ENCODE results near the gene MAST2. TPM values are rescaled to one million over a fixed set of nuclear protein-coding genes. Genes with fewer than 3 reads are reported as not detected.
"Not testable (repeated sequence)": the region's sequence is repeated elsewhere in the genome, so short reads cannot be mapped to it uniquely, and the experiment has no call there.

Gene MAST2
- total RNA-seq, 1 experiment from 2014 or later: 77.0 TPM

GRCh38 chr1:45943185-45943584 lies 139.8 kb downstream of the MAST2 start:
- in situ Hi-C loops (cut with HindIII; ENCODE audit: low pct_unique_long_range_greater_than_20kb, low sequenced_read_pairs): no loop called here
- Histone ChIP-seq H3K27me3 (ENCODE audit: control insufficient read depth, insufficient read depth, low read length) (no peaks in the 10 kb centered on the region), H3K4me3 (ENCODE audit: low read depth in 2 of 2, low read length in 2 of 2) (no peak overlapping the region), H3K27ac (ENCODE audit: low read length) (no peak overlapping the region), H3K36me3 (ENCODE audit: control insufficient read depth, insufficient read depth, low read length) (no peaks in the 10 kb centered on the region), H3K4me1 (ENCODE audit: control insufficient read depth, insufficient read depth, low read length) (no peaks in the 10 kb centered on the region), H3K9me3 (ENCODE audit: control insufficient read depth, insufficient read depth, low read depth, low read length) (no peaks in the 10 kb centered on the region)
- intact Hi-C loops (cut with micrococcal nuclease; ENCODE audit: unreplicated experiment): no loop called here
- BruUV-seq (replicated peaks): no TSS peak
- ChIA-PET POLR2A (no interaction called here), CTCF (no interaction called here)
- ATAC-seq: no peak
- no peak for TF ChIP-seq SIN3A (IDR thresholded peaks at IDR 0.05; ENCODE audit: borderline replicate concordance, insufficient read depth, low read depth, low read length)
- TF ChIP-seq CTCF (IDR thresholded peaks at IDR 0.05): no peak
- no peak for TF ChIP-seq TCF7L2 (IDR thresholded peaks at IDR 0.05; ENCODE audit: low read depth, low read length)
- TF ChIP-seq POLR2AphosphoS5 (IDR thresholded peaks at IDR 0.05; ENCODE audit: low read depth, low read length): no peak
- TF ChIP-seq REST (IDR thresholded peaks at IDR 0.05; ENCODE audit: insufficient read depth in 1 of 2, low read depth in 2 of 2, low read length in 1 of 2): no peak
- DNase-seq (ENCODE audit: low read depth, low spot score): no peak

GRCh38 chr1:45945426-45945825 lies 142.0 kb downstream of the MAST2 start:
- ChIA-PET POLR2A (interaction anchor here (0.6 kb wide), 1 partner anchor 35 kb away, joined by 8 read pairs; no protein-coding TSS in a partner anchor), CTCF (interaction anchor here (0.6 kb wide), 1 partner anchor 43 kb away, joined by 4 read pairs; no protein-coding TSS in a partner anchor)
- Histone ChIP-seq H3K27me3 (ENCODE audit: control insufficient read depth, insufficient read depth, low read length) (no peaks in the 10 kb centered on the region), H3K36me3 (ENCODE audit: control insufficient read depth, insufficient read depth, low read length) (no peaks in the 10 kb centered on the region), H3K27ac (ENCODE audit: low read length) (no peak overlapping the region), H3K4me1 (ENCODE audit: control insufficient read depth, insufficient read depth, low read length) (no peaks in the 10 kb centered on the region), H3K4me3 (ENCODE audit: low read depth in 2 of 2, low read length in 2 of 2) (no peak overlapping the region), H3K9me3 (ENCODE audit: control insufficient read depth, insufficient read depth, low read depth, low read length) (no peaks in the 10 kb centered on the region)
- in situ Hi-C loops (cut with HindIII; ENCODE audit: low pct_unique_long_range_greater_than_20kb, low sequenced_read_pairs) (no loop called here), intact Hi-C loops (cut with micrococcal nuclease; ENCODE audit: unreplicated experiment) (no loop called here)
- no peak for ATAC-seq
- BruUV-seq (replicated peaks): no TSS peak
- DNase-seq (ENCODE audit: low read depth, low spot score): no peak
- no peak for TF ChIP-seq REST (IDR thresholded peaks at IDR 0.05; ENCODE audit: insufficient read depth in 1 of 2, low read depth in 2 of 2, low read length in 1 of 2)

GRCh38 chr1:45949462-45949861 lies 146.1 kb downstream of the MAST2 start:
- not testable (repeated sequence) for ATAC-seq; DNase-seq (ENCODE audit: low read depth, low spot score); BruUV-seq (replicated peaks)

More at GRCh38 chr1:45949462-45949861, 146.1 kb downstream of the MAST2 start:
- H3K27ac ChIP-seq (ENCODE audit: low read length); H3K4me3 ChIP-seq (ENCODE audit: low read depth in 2 of 2, low read length in 2 of 2); H3K9me3 ChIP-seq (ENCODE audit: control insufficient read depth, insufficient read depth, low read depth, low read length); CTCF ChIA-PET; intact Hi-C loops (cut with micrococcal nuclease; ENCODE audit: unreplicated experiment); in situ Hi-C loops (cut with HindIII; ENCODE audit: low pct_unique_long_range_greater_than_20kb, low sequenced_read_pairs); H3K27me3 ChIP-seq (ENCODE audit: control insufficient read depth, insufficient read depth, low read length); H3K36me3 ChIP-seq (ENCODE audit: control insufficient read depth, insufficient read depth, low read length); POLR2A ChIA-PET; H3K4me1 ChIP-seq (ENCODE audit: control insufficient read depth, insufficient read depth, low read length): not testable (repeated sequence)
